Amniotic epithelial cell (primary cell): ENCODE data around the gene FBXW8.

Experiments
- DNase-seq: peaks from one replicate; pipeline ENCODE4 v3.0.0-alpha.2; 2010; ENCODE audit warnings: low read depth

The FBXW8 gene

GRCh38 chr12:117076410-117077372, 165.9 kb downstream of the FBXW8 start:
- no peak for DNase-seq

GRCh38 chr12:117079487-117079886, 168.7 kb downstream of the FBXW8 start:
- DNase-seq: no peak

- no peak for DNase-seq
Observed at GRCh38 chr12:117080661-117081144, 170.0 kb downstream of the FBXW8 start.
